GM18517 (cell line): ENCODE measurements around the gene RHEB.
"Not testable (repeated sequence)": the region's sequence is repeated elsewhere in the genome, so short reads cannot be mapped to it uniquely, and the experiment has no call there.

Experiments
- ATAC-seq: cut with Tn5 transposase; IDR thresholded peaks from one replicate; pipeline ENCODE4 v1.9.1; 2021; ENCODE audit warnings: mild to moderate bottlenecking, moderate library complexity; ENCODE audit not compliant: unreplicated experiment

Gene RHEB

GRCh38 chr7:151519765-151520418 lies at the start of gene RHEB:
RHEB (minus strand) TSS chr7:151519895; CDS start chr7:151519511, 384 bp downstream.
- ATAC-seq, result peak; percentile 73

GRCh38 chr7:151566897-151567320 lies 47.2 kb upstream of the RHEB start:
- no peak for ATAC-seq

- no peak for ATAC-seq
Measured at GRCh38 chr7:151565541-151565940, 45.8 kb upstream of the RHEB start.

DNA sequence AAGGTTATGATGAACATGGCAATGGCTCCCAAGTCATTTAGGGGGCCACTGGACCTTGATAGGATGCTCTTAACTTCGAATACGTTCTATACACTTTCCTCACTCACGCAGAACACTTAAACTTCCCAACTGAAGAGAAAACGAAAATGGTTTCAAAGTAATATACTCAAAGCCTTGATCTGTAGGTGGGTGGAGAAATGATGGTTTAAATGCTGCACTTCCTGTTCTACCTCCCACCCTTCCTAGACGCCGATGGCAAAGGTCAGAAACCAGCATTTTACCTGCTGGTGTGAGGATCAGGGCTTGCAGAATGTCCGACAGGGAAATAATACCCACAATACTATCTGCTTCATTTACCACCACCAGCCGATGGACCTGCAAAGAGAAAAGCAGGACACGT lies 40.5 kb upstream of the RHEB start:
- no peak for ATAC-seq

- no peak for ATAC-seq
Measured at GRCh38 chr7:151559557-151560183, 40.0 kb upstream of the RHEB start.

- ATAC-seq, result no peak
Measured at GRCh38 chr7:151558575-151558974, 38.9 kb upstream of the RHEB start.

DNA sequence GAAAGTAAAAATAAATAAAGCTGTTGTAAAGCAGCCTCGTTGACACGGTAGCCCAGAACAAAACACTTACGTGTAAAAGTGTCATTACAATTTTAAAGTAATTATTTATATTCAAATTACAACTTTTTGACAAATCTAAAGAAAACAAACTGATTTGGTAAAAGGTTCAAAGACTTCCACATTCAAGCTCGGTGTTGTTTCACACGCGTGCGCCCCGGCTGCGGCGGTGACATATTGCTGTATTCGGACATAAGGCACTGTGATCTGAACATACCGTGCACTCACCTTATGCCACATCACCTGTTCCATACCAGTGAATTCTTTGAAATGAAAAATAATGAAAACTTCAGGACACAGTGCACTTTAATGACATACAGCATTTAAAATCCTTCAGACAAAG lies 36.9 kb upstream of the RHEB start:
- ATAC-seq, result no peak

- ATAC-seq, result no peak
Measured at GRCh38 chr7:151553356-151553755, 33.7 kb upstream of the RHEB start.

DNA sequence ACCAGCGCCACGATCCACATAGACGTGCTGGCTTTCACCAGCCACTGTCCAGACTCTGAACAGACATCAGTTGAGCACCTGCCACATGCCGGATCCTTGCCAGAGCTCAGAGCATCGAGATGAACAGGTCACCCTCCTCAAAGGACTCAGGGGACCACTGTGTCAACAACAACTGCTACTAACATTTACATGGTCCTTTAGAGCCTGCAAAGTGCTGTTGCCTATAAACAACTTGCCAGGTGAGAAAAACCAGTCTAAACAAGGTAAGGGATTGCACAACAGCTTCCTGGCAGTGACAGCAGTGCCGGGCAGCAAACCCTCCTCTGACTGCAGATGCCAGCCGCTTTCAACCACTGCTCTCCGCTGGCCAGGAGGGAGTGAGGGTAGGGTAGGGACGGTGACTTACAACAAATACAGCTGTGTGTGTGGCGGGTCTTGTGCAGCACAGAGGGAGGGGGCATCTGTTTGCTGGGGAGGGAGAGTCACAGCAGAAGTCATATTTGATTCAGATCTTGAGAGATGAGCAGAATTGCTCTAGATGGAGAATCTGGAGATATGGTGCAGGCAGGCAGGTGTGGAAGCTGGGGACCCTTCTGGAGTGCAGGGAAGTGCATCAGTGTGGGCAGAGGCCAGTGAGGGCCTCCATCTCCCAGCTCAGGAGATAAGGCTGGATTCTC lies 32.8 kb upstream of the RHEB start:
- ATAC-seq, result no peak

DNA sequence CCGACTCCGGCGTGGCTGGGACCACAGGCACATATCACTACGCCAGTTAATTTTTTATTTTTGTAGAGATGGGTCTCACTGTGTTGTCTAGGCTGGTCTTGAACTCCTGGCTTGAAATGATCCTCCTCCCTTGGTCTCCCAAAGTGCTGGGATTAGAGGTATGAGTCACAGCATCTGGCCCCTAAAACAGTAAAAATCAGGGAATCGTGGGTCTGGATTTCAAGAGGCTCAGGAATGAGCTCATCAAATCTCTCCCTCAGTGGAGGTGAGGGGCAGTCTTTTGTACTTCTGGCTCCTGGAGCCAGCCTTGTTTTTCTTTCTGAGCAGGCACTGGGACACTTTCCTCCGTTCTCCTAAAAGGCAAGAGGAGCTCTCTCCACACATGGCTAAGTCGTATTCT lies 32.1 kb upstream of the RHEB start:
- ATAC-seq, result no peak

GRCh38 chr7:151550656-151551286 lies 31.1 kb upstream of the RHEB start:
- no peak for ATAC-seq

DNA sequence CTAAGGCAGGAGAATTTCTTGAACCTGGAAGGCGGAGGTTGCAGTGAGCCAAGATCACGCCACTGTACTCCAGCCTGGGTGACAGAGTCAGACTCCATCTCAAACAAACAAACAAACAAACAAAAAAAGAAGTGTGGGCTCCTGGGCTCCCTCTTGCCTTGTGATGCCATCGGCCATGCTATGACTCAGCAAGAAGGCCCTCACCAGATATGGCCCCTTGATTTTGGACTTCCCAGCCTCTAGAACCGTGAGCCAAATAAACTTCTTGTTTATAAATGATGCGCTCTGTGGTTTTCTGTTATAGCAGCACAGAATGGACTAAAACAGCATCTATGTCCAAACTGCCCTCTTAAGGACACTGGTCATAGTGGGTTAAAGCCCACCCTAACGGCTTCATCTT lies 29.9 kb upstream of the RHEB start:
- no peak for ATAC-seq

GRCh38 chr7:151549083-151549482 lies 29.4 kb upstream of the RHEB start:
- no peak for ATAC-seq

GRCh38 chr7:151544183-151544582 lies 24.5 kb upstream of the RHEB start:
- ATAC-seq, result no peak

DNA sequence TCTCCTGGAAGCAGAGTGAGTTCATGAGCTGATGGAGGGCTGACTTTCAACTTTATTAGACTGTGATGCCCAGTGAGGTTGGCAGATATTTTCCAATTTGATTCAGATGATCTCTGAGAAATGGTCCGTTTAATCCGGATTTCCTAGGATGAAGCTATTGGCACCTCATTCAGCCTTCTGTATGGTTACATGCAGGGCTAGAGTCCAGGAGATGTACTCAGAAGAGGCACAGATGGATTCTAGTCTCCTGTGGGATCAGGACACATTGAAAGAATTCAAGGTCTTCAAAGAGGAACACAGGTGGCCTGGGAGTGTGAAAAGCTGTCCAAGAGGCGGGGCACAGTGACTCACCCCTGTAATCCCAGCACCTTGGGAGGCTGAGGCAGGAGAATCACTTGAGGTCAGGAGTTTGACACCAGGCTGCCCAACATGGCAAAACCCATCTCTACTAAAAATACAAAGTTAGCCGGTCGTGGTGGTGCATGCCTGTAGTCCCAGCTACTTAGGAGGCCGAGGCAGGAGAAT lies 23.0 kb upstream of the RHEB start:
- ATAC-seq, result no peak

DNA sequence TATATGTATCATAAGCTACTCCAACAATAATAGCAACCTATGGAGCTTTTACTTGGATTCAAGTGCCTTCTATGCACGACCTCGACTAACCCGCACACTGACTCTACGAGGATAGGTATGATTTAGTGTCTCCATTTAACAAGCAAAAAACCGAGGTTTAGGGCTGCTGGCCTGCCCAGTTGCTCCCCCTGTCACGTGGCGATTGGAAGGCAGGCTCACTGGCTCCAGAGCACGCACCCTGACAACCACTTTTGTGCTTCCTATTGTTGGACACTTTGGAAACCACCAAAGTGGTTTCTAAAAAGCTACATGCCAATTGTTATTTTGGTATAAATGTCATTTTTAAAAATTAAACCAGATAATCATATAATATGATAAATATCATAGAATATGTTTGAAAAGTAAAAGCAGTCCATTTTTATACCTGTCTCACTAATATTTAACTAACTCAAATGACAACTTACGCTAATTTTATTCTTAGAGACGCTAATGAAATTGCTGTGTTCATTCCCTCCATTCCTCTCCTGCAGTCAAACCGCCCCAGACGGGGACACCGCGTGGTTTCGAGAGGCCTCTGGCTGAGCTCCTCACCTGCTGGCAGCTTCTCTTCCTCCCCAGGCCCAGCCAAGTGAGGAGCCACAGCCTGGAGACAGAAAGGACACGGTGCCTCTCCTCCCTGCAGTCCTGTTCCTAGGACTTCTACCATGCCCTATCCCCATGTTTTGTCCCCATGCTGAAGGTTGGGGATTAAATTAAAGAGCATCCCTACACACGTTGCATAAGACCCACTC lies 22.2 kb upstream of the RHEB start:
- ATAC-seq, result no peak

- ATAC-seq, result no peak
Measured at GRCh38 chr7:151540146-151540545, 20.5 kb upstream of the RHEB start.

- peak; percentile 61 for ATAC-seq
Measured at GRCh38 chr7:151539088-151539671, 19.5 kb upstream of the RHEB start.

GRCh38 chr7:151537818-151538561 lies 18.3 kb upstream of the RHEB start:
- ATAC-seq, result no peak

DNA sequence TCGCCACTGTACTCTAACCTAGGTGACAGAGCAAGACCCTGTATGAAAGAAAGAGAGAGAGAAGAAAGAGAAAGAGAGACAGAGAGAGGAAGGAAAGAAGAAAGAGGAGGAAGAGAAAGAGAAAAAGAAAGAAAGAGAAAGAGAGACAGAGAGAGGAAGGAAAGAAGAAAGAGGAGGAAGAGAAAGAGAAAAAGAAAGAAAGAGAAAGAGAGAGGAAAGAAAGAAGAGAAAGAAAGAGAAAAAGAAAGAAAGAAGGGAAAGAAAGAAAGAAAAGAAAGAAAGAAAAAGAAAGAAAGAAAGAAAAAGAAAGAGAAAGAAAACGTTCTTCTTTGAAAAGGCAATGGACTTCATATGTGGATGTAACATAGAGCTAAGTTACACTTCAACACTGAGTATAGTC lies 16.5 kb upstream of the RHEB start:
- ATAC-seq, result not testable (repeated sequence)
